ENCODE data around the gene SNTB2. TPM values are rescaled to one million over a fixed set of nuclear protein-coding genes. Genes with fewer than 3 reads are reported as not detected.

SNTB2 gene
- total RNA-seq, 1 donor from 2014 or later: 49.5 TPM

DNA sequence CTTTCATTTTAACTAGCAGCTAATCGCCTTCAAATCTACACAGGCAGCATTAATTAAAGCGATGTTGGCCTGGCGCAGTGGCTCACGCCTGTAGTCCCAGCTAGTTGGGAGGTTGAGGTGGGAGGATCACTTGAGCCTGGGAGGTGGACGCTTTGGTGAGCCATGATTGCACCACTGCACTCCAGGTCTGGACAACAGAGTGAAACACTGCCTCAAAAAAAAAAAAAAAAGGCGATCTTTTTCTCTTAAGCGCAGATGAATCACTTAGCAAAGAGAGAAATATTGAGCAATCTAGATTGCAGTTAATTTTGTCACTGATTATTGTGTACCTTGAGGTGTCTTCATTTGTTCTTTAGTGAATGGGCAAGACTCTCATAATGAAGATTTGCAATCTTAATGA is 12.4 kb downstream of the SNTB2 start:
- Mint-ChIP-seq H3K4me1 (ENCODE audit: low read depth) (peaks cover 53% of the 10 kb centered on the region), H3K4me3 (ENCODE audit: unreplicated experiment) (no peak overlapping the region), H3K27ac (ENCODE audit: unreplicated experiment) (no peak overlapping the region), H3K27me3 (ENCODE audit: low read depth) (no peaks in the 10 kb centered on the region), H3K9me3 (ENCODE audit: low read depth) (no peaks in the 10 kb centered on the region), H3K36me3 (ENCODE audit: low read depth) (no peaks in the 10 kb centered on the region)
- DNase-seq (ENCODE audit: low spot score): no peak
- TF ChIP-seq CTCF (IDR thresholded peaks at IDR 0.05): no peak

GRCh38 chr16:69201291-69201690 is 14.3 kb downstream of the SNTB2 start:
- no peak overlapping the region for H3K4me3 Mint-ChIP-seq (ENCODE audit: unreplicated experiment)
- H3K36me3 Mint-ChIP-seq (ENCODE audit: low read depth): no peaks in the 10 kb centered on the region
- TF ChIP-seq CTCF (IDR thresholded peaks at IDR 0.05): no peak
- H3K27me3 Mint-ChIP-seq (ENCODE audit: low read depth): no peaks in the 10 kb centered on the region
- peaks cover 58% of the 10 kb centered on the region for H3K4me1 Mint-ChIP-seq (ENCODE audit: low read depth)
- no peak for DNase-seq (ENCODE audit: low spot score)
- no peaks in the 10 kb centered on the region for H3K9me3 Mint-ChIP-seq (ENCODE audit: low read depth)
- H3K27ac Mint-ChIP-seq (ENCODE audit: unreplicated experiment): no peak overlapping the region

GRCh38 chr16:69201787-69202186 is 14.8 kb downstream of the SNTB2 start:
- TF ChIP-seq CTCF (IDR thresholded peaks at IDR 0.05): no peak
- peaks cover 54% of the 10 kb centered on the region for H3K4me1 Mint-ChIP-seq (ENCODE audit: low read depth)
- H3K36me3 Mint-ChIP-seq (ENCODE audit: low read depth): no peaks in the 10 kb centered on the region
- H3K27ac Mint-ChIP-seq (ENCODE audit: unreplicated experiment): peak overlapping the region; percentile 6
- no peak overlapping the region for H3K4me3 Mint-ChIP-seq (ENCODE audit: unreplicated experiment)
- no peak for DNase-seq (ENCODE audit: low spot score)
- H3K9me3 Mint-ChIP-seq (ENCODE audit: low read depth): no peaks in the 10 kb centered on the region
- H3K27me3 Mint-ChIP-seq (ENCODE audit: low read depth): no peaks in the 10 kb centered on the region

DNA sequence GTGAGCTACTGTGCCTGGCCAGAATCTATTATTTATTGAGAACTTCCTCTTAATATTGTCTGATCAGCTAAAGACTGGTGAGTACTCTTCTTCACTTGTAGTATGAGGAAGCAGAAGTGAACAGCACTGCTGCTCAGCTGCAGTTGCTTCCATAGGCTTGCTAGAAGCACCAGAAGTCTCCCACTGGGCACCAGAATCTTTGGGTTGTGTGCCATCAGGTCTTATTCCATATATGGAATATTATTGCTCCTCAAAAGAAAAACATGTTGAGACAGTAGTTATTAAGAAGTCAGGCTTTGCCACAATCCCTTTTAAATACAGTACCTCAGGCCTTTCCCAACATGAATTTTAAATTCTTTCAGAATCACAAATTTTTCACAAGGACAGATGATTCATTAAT is 17.2 kb downstream of the SNTB2 start:
- no peak overlapping the region for H3K4me3 Mint-ChIP-seq (ENCODE audit: unreplicated experiment)
- DNase-seq (ENCODE audit: low spot score): no peak
- H3K36me3 Mint-ChIP-seq (ENCODE audit: low read depth): no peaks in the 10 kb centered on the region
- H3K9me3 Mint-ChIP-seq (ENCODE audit: low read depth): no peaks in the 10 kb centered on the region
- H3K27ac Mint-ChIP-seq (ENCODE audit: unreplicated experiment): peak overlapping the region; percentile 84
- peaks cover 39% of the 10 kb centered on the region for H3K4me1 Mint-ChIP-seq (ENCODE audit: low read depth)
- no peak for TF ChIP-seq CTCF (IDR thresholded peaks at IDR 0.05)
- no peaks in the 10 kb centered on the region for H3K27me3 Mint-ChIP-seq (ENCODE audit: low read depth)

GRCh38 chr16:69209735-69210134 is 22.8 kb downstream of the SNTB2 start:
- no peak for TF ChIP-seq CTCF (IDR thresholded peaks at IDR 0.05)

More at GRCh38 chr16:69209735-69210134, 22.8 kb downstream of the SNTB2 start:
- Mint-ChIP-seq H3K36me3 (ENCODE audit: low read depth) (no peaks in the 10 kb centered on the region), H3K9me3 (ENCODE audit: low read depth) (no peaks in the 10 kb centered on the region), H3K4me1 (ENCODE audit: low read depth) (peaks cover 14% of the 10 kb centered on the region), H3K4me3 (ENCODE audit: unreplicated experiment) (no peak overlapping the region), H3K27ac (ENCODE audit: unreplicated experiment) (no peak overlapping the region), H3K27me3 (ENCODE audit: low read depth) (no peaks in the 10 kb centered on the region)
- DNase-seq (ENCODE audit: low spot score): no peak

All from chondrocyte (in vitro differentiated cells).